GM19455 (cell line): ENCODE measurements around the gene RAB37.

ENCODE experiments used
- ATAC-seq: cut with Tn5 transposase; IDR thresholded peaks from one replicate; pipeline ENCODE4 v1.9.1; 2021; ENCODE audit not compliant: unreplicated experiment

The RAB37 gene

DNA sequence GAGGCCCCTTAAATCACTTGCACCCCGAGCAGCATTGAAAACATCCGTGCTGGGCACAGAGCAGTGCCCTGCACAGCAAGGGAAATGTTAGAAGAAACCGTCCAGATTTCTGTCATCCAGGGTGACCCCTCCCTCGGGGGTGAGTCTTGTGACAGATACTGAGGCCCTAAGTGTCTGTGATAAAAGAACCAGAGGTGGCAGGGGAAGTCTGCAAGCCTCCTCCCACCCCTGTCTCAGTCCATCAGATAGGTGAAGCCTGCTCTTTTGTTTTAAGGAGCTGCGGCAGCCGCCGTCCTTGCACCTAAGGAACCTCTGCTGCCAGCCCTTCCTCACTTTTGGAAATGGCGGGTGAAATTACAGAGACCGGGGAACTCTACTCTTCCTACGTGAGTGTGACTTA lies 39.9 kb downstream of the RAB37 start:
- no peak for ATAC-seq

DNA sequence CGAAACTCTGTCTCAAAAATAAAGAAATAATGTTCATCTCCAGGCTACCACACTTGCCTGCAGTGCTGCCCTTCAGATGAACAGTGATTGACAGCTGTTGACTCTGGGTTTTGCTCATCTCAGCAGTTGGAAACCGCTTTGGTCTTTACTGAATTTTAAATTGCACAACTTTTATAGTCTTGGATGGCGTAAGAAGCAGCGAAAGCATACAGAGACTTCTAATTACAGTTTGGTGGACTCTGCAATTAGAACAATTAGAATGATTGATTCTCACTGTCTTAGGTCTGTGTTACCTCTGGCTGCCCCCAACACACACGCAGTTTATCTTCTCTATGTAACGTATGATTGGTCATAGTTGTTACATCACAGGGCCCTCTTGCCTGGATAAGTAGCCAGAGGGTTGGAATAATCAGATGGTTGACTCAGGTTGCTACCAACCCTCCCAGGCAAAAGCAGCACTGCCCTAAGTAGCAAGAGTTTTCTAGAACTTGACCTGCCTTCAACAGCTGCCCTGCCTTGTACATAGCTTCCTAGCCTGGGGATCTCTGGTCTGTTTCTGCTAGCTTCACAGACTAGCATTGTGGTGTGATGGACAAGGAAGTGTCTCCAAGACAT lies 41.0 kb downstream of the RAB37 start:
- no peak for ATAC-seq

DNA sequence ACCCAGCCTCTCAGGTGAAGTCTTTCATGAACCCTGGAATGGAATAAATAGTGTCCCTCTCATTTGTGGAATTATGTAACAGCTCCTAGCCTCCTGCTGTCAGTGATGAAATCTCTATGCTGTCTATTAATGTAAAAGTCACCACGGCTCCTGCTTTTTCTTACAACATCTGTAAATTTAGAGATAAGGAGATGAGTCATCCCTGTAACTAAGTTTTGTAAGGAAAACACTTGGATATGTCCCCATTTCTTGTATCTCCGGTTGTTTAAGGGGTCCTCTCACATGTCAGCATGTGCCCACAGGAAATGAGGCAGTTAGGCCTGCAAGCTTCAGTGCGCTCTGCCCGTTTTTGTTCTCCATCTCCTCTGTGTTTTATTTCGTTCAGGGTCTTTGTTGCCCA lies 41.9 kb downstream of the RAB37 start:
- no peak for ATAC-seq

- ATAC-seq = no peak
These were observed 42.4 kb downstream of the RAB37 start for GRCh38 chr17:74779501-74779900.

DNA sequence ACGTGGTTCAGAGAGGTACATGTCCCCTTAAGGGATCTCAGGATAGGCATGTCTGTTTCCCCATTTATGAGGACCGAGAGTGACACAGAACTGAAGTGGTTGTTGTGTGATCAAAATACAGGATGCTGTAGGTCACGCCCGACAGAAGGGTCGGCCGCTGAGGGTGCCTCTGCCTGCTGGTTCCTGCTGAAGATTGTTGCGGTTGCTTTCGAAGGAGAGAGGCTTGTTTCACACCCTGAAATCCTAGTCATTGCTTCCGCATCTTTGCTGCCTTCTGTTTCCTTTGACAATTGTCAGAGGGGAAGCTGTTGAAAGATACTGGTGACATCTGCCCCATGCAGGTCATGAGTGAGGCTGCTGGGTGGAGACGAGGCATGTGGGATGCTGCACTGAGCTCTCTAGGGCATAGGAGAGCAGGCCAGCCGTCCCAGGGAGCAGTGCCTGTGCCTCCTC lies 42.9 kb downstream of the RAB37 start:
- no peak for ATAC-seq

- ATAC-seq = no peak
These were observed 43.6 kb downstream of the RAB37 start for GRCh38 chr17:74780443-74781238.

DNA sequence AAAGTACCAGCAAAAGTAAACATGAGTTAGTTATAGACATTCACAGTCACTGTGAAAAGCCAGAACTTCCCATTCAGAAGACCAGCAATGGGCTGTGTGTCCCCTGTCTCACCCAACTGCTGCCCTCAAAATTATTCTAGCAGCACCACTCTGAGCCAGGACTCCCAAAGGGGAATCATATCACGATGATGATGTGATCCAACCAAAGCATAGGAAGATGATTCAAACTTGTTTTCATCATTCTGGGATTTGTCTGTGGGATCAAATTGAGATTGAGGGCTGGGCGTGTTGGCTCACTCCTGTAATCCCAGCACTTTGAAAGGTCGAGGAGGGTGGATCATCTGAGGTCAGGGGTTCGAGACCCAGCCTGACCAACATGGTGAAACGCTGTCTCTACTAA lies 45.5 kb downstream of the RAB37 start:
- ATAC-seq = no peak

- no peak for ATAC-seq
These were observed 47.2 kb downstream of the RAB37 start for GRCh38 chr17:74784125-74784810.

DNA sequence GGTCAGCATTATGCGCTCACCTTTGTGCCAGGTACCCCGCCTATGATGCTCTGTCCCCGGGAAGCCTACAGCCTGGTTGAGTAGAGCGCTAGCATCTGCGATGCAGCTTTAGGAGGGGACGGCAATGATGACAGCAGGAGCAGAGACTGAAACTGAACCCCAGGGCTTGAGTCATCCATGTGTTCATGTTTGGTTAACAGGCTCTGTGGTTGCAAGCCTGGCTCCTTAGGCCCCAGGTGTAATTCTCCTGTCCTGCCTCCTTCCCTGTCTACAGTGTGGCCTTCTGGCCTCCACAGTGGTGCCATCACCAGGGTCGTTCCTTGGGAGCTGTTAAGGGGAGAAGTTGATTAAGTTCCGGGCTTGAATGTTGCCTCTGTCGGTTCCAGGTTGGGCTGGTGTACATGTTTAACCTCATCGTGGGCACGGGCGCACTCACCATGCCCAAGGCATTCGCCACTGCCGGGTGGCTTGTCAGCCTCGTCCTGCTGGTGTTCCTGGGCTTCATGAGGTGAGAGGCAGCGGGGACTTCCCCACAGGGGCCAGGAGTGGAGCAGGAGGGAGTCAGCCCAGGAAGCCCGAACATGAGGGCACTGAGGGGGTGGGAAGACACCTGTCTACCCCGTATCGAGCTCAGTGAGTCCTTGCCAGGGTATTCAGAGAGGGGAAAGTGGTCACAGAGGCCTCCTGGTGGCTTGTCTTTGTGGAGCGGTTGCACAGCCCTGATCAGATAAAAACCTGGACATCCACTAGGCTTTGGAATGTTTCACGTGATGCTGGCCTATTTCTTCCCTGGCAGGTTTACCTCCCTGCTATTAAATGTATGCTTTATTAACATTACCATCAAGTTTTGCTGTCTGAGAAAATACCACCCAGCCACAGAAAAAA lies 48.3 kb downstream of the RAB37 start:
- no peak for ATAC-seq

- no peak for ATAC-seq
These were observed 48.9 kb downstream of the RAB37 start for GRCh38 chr17:74785981-74786360.

DNA sequence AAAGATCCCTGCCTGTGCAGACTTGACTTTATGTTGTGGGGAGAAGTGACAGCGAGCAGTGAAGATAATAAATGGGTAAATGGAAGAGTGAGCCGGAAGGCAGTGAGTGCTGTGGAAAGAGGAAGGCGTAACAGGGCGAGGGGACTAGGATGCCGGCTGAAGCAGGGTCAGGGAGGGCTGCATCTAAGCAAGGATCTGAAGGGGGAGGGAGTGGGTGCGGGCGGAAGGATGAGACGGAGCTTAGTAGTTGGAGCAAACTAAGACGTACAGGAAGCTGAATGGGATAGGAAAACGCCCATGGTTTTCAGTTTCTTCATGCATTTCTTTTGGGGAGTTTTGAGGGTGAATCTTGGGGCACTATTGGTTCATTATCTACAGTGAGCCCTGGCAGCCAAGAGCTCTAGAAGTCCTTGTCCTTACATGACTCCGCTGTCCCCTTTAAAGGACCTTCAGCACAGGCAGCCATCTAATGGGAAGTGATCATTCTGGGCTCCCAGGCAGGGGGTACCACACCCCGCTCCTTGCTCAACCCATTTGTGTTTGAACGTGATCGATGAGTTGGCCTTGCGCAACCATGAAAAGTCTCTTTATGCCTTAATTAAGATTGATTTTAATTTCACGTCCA lies 49.5 kb downstream of the RAB37 start:
- no peak for ATAC-seq

DNA sequence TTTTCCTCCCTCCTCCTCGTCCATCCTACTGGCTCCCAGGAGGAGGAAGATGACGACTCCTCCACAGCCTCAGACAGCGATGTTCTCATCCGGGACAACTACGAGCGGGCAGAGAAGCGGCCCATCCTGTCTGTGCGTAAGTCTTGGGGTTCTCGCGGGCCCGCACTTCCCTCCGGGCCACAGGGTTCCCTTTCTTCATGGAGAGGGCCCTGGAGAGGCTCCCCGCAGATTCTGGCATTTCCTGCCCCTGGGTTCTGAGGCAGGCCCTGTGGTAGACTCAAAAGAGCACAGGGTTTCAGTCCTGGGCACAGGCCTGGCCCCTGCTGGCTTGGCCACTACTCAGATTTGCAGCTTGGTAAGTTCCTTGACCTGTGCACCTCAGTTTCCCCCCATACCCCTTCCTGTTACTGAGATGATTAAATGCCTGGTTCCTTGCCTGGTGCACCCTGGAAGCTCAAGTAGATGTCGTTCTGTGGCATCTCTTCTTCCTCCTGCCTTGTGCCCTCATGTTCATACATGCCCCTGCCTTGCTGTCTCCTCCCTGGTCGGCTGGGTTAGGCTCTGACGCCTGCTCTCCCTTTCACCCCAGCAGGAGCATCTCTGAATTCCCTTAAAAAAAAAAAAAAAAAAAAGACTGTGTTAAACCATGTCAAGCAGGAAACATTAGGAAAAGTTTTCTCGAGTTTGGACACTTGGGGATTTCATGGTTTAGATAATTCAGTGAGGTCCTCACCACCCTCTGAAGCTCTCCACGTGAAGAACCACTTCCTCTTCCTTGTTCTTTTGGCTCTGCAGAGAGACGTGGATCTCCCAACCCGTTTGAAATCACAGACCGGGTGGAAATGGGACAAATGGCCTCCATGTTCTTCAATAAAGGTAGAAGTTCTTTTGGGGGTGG lies 53.4 kb downstream of the RAB37 start:
- ATAC-seq = no peak

GRCh38 chr17:74792586-74793105 lies 55.6 kb downstream of the RAB37 start:
- no peak for ATAC-seq

GRCh38 chr17:74795327-74796020 lies 58.4 kb downstream of the RAB37 start:
- no peak for ATAC-seq

DNA sequence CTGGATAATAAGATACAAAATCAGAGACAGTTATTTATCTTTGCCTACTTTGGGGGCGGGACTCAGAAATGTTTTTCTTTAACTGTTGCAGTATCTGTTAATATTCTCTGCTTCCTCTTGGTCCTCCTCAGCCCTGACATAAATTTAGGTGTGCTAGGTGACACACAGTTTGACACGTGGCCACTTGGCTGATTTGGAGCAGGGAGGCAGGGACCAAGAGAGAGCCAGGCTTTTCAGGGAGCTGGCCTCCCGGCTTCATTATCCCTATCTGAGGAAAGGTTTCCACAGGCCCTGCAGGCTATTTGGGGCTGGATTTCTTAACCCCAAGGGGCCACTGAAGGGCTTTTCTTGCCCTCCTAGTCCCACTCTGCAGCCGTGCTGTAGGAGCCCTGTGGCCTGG lies 59.2 kb downstream of the RAB37 start:
- no peak for ATAC-seq

DNA sequence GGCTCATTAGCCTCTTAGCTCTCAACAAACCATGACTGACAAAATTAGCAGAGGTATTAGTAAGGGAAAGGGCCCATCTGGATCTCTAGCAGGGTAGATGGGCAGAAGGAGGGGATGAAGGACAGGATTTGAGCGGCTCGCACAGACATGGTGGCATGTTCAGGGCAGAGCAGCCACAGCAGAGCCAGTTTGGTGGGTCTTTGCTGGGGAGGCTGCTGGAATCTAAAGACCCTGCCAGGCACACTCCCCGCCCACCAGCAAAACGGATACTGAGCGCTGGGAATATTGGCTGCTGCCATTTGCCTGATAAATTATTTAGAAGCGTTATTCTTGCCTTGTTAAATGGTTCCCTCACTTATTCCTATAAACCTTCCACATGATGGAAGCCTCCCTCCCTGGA lies 59.8 kb downstream of the RAB37 start:
- no peak for ATAC-seq
